Astrocyte (in vitro differentiated cells and primary cell): ENCODE results near the gene ACACB.

Experiments used
- EZH2 ChIP-seq: IDR thresholded peaks from 2 replicates; pipeline ENCODE4 v1.6.1; 2012; ENCODE audit warnings: mild to moderate bottlenecking, low read length, inconsistent platforms; ENCODE audit not compliant: insufficient read depth
- TF ChIP-seq, protein P1 (sequence below): IDR thresholded peaks from 2 replicates; pipeline ENCODE4 v1.5.1; 2011; ENCODE audit warnings: low read depth, mild to moderate bottlenecking, inconsistent platforms, low read length, moderate library complexity; ENCODE audit not compliant: insufficient read depth

GRCh38 chr12:109170324-109170723 is 53.9 kb downstream of the ACACB start:
- TF ChIP-seq, protein P1, sequence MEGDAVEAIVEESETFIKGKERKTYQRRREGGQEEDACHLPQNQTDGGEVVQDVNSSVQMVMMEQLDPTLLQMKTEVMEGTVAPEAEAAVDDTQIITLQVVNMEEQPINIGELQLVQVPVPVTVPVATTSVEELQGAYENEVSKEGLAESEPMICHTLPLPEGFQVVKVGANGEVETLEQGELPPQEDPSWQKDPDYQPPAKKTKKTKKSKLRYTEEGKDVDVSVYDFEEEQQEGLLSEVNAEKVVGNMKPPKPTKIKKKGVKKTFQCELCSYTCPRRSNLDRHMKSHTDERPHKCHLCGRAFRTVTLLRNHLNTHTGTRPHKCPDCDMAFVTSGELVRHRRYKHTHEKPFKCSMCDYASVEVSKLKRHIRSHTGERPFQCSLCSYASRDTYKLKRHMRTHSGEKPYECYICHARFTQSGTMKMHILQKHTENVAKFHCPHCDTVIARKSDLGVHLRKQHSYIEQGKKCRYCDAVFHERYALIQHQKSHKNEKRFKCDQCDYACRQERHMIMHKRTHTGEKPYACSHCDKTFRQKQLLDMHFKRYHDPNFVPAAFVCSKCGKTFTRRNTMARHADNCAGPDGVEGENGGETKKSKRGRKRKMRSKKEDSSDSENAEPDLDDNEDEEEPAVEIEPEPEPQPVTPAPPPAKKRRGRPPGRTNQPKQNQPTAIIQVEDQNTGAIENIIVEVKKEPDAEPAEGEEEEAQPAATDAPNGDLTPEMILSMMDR, result no peak
- TF ChIP-seq EZH2, result no peak
